ENCODE measurements around the gene TMEM190.
A peak's percentile ranks its signal among the peaks of the same experiment; 100 is the strongest.

The TMEM190 gene

DNA sequence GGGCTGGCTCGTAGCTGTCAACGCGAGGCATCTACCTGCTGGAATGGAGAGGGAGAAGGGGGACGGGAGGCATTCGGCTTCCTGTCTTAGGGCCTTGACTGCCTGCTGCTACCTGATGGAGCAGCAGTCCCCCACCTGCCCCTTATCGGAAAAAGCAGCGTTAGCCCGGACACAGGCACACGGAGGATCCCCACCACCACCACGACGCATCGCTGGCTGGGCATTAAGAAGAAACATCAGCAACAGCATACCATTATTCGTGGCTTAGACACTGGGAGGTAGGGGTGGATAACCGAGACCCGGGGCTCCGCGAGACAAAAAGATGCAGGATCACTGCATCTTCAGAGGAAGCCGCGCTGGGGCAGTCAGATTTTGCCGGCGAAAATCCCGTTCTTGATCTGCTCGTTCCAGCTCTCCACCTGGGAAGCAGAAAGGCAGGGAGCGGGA is 23.2 kb upstream of the TMEM190 start:
- TF ChIP-seq, protein P1, sequence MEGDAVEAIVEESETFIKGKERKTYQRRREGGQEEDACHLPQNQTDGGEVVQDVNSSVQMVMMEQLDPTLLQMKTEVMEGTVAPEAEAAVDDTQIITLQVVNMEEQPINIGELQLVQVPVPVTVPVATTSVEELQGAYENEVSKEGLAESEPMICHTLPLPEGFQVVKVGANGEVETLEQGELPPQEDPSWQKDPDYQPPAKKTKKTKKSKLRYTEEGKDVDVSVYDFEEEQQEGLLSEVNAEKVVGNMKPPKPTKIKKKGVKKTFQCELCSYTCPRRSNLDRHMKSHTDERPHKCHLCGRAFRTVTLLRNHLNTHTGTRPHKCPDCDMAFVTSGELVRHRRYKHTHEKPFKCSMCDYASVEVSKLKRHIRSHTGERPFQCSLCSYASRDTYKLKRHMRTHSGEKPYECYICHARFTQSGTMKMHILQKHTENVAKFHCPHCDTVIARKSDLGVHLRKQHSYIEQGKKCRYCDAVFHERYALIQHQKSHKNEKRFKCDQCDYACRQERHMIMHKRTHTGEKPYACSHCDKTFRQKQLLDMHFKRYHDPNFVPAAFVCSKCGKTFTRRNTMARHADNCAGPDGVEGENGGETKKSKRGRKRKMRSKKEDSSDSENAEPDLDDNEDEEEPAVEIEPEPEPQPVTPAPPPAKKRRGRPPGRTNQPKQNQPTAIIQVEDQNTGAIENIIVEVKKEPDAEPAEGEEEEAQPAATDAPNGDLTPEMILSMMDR (conservative IDR thresholded peaks at IDR 0.05; ENCODE audit: low read length), result no peak
- no peak for DNase-seq (ENCODE audit: low read depth)
- peak overlapping the region; percentile 55 for H3K4me3 ChIP-seq (ENCODE audit: low read length)

DNA sequence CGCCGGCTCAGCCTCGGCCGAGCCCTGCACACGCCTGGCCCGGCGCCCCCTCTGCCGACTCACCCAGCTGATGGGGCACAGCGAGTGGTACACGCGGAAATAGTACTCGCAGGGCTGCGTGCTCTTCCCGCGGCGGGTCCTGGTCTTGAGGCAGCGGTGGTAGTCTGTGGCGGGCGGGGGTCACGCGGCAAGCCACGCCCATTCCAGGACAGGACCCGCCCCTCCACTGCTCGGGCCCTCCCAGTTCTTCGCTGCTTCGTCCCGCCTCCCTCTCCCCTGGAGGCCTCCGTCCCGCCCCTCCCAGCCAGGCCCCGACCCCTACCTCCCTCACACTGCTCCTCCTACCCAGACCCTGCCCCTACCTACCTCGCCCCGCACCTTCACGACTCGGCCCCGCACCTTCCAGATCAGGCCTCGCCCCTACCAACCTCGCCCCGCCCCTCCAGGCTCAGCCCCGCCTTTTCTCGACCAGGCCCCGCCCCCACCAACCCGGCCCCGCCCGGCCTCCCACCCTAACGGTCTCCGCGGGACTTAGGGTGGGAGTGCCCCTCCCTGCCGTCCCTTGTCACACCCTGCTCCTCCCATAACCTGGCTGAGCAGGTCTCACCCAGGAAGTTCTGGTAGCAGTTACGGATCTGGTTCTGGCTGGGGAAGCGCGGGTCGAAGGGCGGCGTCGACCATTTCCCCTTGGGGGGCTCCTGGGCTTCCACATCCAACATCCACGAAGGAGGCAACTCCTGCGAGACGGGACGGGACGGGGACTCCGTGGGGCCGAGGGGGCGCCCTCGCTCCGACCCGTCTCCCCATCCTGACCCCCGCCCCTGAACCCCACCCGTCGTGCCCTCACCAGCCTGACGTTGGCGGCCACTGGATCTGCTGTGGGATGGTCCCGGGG is 22.6 kb upstream of the TMEM190 start:
- no peak for DNase-seq (ENCODE audit: low read depth)
- TF ChIP-seq, protein P1 (conservative IDR thresholded peaks at IDR 0.05; ENCODE audit: low read length), result no peak
- H3K4me3 ChIP-seq (ENCODE audit: low read length), result peak overlapping the region; percentile 55

DNA sequence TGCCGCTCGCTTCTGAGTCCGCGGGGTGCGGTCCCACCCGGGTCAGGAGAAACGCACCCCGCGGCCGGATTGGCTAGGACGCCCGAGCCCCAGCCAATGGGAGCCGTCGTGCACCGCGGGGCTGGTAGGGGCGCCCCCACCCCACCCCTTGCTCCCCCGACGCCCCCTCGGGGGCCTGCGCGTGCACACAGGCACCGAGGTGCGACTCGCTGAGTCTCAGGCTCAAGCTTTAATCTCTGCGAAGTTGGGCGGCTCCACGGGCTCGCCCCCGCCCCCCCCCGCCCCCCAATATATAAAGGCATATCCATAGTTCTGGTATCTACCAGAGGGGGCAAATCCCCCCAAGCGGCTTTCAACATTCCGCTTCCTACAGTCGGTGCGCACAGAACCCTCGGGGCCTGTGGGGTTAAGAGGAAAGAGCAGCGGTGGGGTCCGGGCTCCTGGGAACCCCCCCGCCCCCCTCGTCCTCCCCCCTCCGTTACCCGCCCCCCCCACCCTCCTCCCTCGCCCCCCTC is 21.9 kb upstream of the TMEM190 start, which contains the start of gene COX6B2:
Gene COX6B2 (minus strand): TSS at position 22 of the 515 bp plus-strand sequence. CDS start 198 bp downstream, outside the sequence.
- TF ChIP-seq, protein P1 (conservative IDR thresholded peaks at IDR 0.05; ENCODE audit: low read length), result no peak
- peak within 1 kb of the TSS; percentile 55 for H3K4me3 ChIP-seq (ENCODE audit: low read length)
- no peak for DNase-seq (ENCODE audit: low read depth)

DNA sequence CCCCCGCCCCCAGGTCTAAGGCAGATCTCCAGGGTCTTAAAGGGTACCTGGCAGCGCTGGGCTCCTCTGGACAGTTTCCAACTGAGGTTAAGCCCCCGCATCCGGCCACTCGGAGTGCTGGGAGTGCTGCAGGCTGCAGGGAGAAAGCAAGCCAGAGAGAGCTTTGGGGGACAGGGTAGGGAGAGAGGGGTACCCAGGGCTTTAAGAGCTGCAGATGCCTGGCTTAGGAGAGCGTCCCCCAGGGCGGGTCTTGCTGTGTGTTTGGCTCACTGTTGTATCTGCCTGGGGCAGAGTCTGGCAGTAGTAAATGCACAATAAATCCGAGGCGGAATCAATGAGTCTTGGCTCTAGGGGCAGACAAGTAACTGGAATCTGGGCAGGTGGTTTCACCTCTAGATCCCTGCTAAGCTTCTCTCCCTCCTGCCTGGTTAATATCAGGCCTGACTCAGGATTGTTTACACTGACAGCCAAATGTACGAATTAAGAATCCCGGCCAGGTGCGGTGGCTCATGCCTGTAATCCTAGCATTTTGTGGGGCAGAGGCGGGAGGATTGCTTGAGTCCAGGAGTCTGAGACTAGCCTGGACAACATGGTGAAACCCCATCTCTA is 21.3 kb upstream of the TMEM190 start:
- no peak overlapping the region for H3K4me3 ChIP-seq (ENCODE audit: low read length)
- TF ChIP-seq, protein P1 (conservative IDR thresholded peaks at IDR 0.05; ENCODE audit: low read length), result no peak
- no peak for DNase-seq (ENCODE audit: low read depth)

DNA sequence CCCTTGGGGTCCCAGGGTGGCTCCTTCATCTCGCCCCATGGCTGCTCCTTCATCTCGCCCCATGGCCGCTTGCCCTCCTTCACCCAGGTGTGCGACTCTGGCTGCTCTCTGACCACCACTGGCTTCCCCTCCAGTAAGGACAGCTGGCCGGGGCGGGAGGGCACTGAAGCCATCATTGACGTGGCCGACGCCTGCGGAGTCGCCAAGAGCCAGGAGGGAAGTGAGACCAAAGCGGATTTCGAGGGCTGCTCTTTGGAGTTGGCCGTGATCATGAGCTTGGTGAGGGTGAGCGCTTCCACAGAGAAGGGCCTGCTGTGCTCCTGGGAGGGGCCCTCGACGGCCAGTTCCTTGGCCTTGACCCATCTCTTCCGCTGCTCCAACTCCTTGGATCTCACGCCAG is 18.1 kb upstream of the TMEM190 start:
- no peak for DNase-seq (ENCODE audit: low read depth)
- TF ChIP-seq, protein P1 (conservative IDR thresholded peaks at IDR 0.05; ENCODE audit: low read length), result no peak
- no peak overlapping the region for H3K4me3 ChIP-seq (ENCODE audit: low read length)

DNA sequence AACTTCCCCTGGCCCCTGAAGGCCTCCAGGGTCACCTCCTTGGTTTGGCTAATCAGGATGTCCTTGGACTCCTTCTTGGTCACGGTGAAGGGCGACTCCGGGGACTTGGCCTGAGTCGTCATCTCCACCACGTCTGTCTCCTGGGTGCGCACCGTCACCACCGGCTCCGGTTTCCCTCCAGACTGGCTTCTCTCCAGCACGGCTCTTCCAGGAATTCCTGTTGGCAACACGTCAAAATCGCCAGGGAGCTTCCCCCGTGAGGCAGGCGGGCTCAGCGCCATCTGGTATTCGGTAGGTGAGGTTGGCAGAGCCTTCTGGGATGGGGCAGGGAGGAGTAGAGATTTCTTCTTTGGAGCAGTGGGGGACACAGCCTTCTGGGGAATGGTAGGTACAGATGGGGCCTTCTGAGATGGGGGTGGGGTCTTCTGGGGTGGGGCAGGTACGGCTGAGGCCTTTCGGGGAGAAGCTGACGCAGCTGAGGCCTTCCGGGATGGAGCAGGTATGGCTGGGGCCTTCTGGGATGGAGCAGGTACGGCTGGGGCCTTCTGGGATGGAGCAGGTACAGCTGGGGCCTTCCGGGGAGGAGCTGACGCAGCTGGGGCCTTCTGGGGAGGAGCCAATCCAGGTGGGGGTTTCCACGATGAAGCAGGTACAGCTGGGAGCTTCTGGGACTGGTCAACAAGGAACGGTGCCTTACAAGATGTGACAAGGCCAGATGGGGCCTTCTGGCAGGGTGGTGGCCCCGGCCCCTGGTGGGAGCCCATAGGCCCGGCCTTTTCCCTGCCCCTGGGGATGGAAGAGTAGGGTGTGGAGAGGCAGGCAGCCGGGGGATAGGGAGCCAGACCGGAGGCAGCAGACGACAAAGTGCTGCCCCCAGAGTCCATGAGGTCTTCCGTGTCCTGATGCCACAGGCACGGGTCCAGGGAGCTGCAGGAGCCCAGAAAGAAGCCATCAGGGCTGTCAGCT is 17.4 kb upstream of the TMEM190 start:
- no peak overlapping the region for H3K4me3 ChIP-seq (ENCODE audit: low read length)
- no peak for DNase-seq (ENCODE audit: low read depth)
- TF ChIP-seq, protein P1 (conservative IDR thresholded peaks at IDR 0.05; ENCODE audit: low read length), result no peak

All from AG10803 (cell line).